CD4-positive, alpha-beta T cell treated with Interleukin-12 subunit alpha and Interleukin-12 subunit beta, for 1 hour (primary cell): ENCODE data around the gene MAP4K2.

Experiments used
- DNase-seq: peaks from one replicate; pipeline ENCODE4 v3.0.0-alpha.2; 2020

Gene MAP4K2

GRCh38 chr11:64790205-64791095 is 12.6 kb downstream of the MAP4K2 start:
- no peak for DNase-seq

GRCh38 chr11:64789331-64790204 is 13.4 kb downstream of the MAP4K2 start:
- no peak for DNase-seq

- DNase-seq: no peak
These were observed 14.4 kb downstream of the MAP4K2 start for GRCh38 chr11:64788321-64789215.

GRCh38 chr11:64787526-64788320 is 15.3 kb downstream of the MAP4K2 start:
- peak; percentile 74 for DNase-seq

GRCh38 chr11:64786308-64786707 is 16.7 kb downstream of the MAP4K2 start:
- no peak for DNase-seq

- DNase-seq: no peak
These were observed 18.0 kb downstream of the MAP4K2 start for GRCh38 chr11:64784813-64785581.

GRCh38 chr11:64778473-64779298 is 24.3 kb downstream of the MAP4K2 start, which contains the start of gene SF1:
Gene SF1 (minus strand): TSS chr11:64778542. CDS start chr11:64778392, 150 bp downstream.
- peak; percentile 100 for DNase-seq

- no peak for DNase-seq
These were observed 24.9 kb downstream of the MAP4K2 start for GRCh38 chr11:64778223-64778472.

GRCh38 chr11:64777449-64778222 is 25.4 kb downstream of the MAP4K2 start:
- peak; percentile 84 for DNase-seq

- DNase-seq: no peak
These were observed 26.1 kb downstream of the MAP4K2 start for GRCh38 chr11:64776875-64777274.

- no peak for DNase-seq
These were observed 26.6 kb downstream of the MAP4K2 start for GRCh38 chr11:64776425-64776824.

- DNase-seq: no peak
These were observed 28.9 kb downstream of the MAP4K2 start for GRCh38 chr11:64774144-64774543.

GRCh38 chr11:64772303-64773018 is 30.6 kb downstream of the MAP4K2 start:
- no peak for DNase-seq

GRCh38 chr11:64771861-64772260 is 31.2 kb downstream of the MAP4K2 start:
- DNase-seq: no peak

- DNase-seq: no peak
These were observed 32.9 kb downstream of the MAP4K2 start for GRCh38 chr11:64770120-64770519.

- DNase-seq: no peak
These were observed 33.7 kb downstream of the MAP4K2 start for GRCh38 chr11:64769283-64769682.

- DNase-seq: no peak
These were observed 34.7 kb downstream of the MAP4K2 start for GRCh38 chr11:64768300-64768694.
